ENCODE data around the gene CABLES2. TPM values are rescaled to one million over a fixed set of nuclear protein-coding genes. Genes with fewer than 3 reads are reported as not detected.
A peak's percentile ranks its signal among the peaks of the same experiment; 100 is the strongest.

CABLES2 gene
- total and polyA plus RNA-seq, 9 of the 15 experiments (the other 6 are each of a cell fraction or from before 2014, with no cell fraction given): 0.46 to 4.2 (median 1.6) TPM

DNA sequence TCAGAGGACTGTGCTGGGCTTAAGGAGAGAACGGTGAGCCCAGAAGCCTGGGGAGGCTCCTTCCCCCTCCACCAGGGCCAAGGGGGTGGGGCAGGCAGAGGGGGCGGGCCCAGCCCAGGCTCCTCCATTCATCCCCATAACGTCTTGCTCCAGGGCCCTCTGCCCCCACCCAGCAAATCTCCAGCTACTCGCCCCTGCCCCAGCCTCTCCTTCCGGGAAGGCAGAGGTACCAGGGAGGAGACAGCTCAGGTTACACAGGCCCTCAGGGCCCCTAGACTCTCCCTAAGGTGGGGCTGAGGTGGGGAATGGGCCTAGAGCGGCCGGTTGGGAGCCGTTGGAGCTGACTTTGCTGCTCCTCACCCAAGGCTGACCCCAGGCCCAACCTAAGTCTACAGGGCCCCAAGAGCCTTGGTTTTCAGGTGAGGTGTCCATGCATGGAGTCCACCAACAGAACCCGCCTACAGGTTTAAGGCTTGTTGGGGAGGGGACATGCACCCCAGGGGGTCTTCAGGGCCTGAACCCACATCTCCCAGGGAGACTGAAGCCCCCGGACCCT, 41.2 kb downstream of the CABLES2 start (continued):
- TF ChIP-seq, protein P1, sequence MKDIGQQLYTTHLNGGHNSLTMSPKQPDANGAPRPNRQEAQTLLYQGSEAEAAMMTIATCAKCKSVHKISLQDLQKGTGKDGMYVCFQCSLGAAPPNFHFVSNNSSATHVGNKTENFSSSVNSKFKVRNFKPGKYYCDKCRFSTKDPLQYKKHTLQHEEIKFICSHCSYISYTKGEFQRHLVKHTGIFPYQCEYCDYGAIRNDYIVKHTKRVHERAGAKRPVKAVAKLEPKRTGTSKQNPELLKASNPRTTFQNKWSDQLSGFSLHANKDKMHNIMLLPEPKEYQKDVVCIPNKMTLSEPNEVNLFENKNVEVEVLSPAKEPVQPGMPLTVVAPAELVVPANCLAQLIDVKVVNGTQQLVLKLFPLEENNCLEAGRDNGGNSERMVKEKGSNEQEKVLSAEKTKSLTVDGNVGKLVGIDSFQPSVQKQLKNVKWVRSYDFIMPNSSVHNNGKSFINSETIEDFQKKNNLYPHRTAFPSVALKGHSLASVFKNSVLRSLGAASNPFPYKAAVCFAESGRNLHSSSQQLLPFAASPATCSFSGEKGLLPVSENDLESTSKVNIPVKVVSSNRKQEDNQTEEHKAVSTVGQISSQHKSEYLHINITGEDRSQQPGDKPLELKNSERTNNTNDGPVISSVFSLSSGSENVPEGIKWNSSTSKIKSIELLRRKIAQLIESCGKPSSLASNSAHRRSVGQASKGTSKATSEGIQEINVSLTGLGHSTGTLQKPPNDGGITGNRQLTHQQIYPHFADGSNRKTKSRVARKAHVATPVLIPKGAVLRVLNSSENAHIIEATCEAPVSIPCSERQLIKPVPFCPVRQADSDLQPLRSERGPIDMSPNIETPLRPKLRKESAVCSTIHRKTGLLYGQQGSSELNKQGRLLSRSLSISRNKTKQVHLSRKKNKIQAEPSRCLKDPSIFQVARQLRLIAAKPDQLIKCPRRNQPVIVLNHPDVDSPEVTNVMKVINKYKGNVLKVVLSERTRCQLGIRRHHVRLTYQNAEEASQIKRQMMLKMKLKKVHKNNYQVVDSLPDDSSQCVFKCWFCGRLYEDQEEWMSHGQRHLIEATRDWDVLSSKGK (CRISPR knock-in tag; IDR thresholded peaks at IDR 0.05): no peak
- TF ChIP-seq SAP30 (IDR thresholded peaks at IDR 0.05; ENCODE audit: borderline replicate concordance, insufficient read depth, low read depth, low read length, poor library complexity, severe bottlenecking) (peak; percentile 21), ZFX (CRISPR knock-in tag; IDR thresholded peaks at IDR 0.05) (peak; percentile 53), GTF2A2 (tag; IDR thresholded peaks at IDR 0.05) (no peak), CC2D1A (IDR thresholded peaks at IDR 0.05) (no peak), HDAC3 (IDR thresholded peaks at IDR 0.05; ENCODE audit: borderline replicate concordance, partially characterized antibody) (no peak), DMBX1 (CRISPR knock-in tag; IDR thresholded peaks at IDR 0.05; ENCODE audit: borderline replicate concordance) (no peak), ZNF197 (CRISPR knock-in tag; IDR thresholded peaks at IDR 0.05; ENCODE audit: low read depth) (no peak), TCF7L2 (IDR thresholded peaks at IDR 0.05; ENCODE audit: low read depth, low read length) (no peak), ZNF717 (CRISPR knock-in tag; IDR thresholded peaks at IDR 0.05) (no peak), MIER1 (IDR thresholded peaks at IDR 0.05; ENCODE audit: low read depth) (no peak), NR2C1 (IDR thresholded peaks at IDR 0.05) (no peak), NR2C1 (tag; IDR thresholded peaks at IDR 0.05) (no peak), ZNF785 (CRISPR knock-in tag; IDR thresholded peaks at IDR 0.05) (no peak), CAMTA2 (CRISPR knock-in tag; conservative IDR thresholded peaks at IDR 0.05) (no peak)
- TF ChIP-seq, protein P2, sequence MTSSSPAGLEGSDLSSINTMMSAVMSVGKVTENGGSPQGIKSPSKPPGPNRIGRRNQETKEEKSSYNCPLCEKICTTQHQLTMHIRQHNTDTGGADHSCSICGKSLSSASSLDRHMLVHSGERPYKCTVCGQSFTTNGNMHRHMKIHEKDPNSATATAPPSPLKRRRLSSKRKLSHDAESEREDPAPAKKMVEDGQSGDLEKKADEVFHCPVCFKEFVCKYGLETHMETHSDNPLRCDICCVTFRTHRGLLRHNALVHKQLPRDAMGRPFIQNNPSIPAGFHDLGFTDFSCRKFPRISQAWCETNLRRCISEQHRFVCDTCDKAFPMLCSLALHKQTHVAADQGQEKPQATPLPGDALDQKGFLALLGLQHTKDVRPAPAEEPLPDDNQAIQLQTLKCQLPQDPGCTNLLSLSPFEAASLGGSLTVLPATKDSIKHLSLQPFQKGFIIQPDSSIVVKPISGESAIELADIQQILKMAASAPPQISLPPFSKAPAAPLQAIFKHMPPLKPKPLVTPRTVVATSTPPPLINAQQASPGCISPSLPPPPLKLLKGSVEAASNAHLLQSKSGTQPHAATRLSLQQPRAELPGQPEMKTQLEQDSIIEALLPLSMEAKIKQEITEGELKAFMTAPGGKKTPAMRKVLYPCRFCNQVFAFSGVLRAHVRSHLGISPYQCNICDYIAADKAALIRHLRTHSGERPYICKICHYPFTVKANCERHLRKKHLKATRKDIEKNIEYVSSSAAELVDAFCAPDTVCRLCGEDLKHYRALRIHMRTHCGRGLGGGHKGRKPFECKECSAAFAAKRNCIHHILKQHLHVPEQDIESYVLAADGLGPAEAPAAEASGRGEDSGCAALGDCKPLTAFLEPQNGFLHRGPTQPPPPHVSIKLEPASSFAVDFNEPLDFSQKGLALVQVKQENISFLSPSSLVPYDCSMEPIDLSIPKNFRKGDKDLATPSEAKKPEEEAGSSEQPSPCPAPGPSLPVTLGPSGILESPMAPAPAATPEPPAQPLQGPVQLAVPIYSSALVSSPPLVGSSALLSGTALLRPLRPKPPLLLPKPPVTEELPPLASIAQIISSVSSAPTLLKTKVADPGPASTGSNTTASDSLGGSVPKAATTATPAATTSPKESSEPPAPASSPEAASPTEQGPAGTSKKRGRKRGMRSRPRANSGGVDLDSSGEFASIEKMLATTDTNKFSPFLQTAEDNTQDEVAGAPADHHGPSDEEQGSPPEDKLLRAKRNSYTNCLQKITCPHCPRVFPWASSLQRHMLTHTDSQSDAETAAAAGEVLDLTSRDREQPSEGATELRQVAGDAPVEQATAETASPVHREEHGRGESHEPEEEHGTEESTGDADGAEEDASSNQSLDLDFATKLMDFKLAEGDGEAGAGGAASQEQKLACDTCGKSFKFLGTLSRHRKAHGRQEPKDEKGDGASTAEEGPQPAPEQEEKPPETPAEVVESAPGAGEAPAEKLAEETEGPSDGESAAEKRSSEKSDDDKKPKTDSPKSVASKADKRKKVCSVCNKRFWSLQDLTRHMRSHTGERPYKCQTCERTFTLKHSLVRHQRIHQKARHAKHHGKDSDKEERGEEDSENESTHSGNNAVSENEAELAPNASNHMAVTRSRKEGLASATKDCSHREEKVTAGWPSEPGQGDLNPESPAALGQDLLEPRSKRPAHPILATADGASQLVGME (CRISPR knock-in tag; IDR thresholded peaks at IDR 0.05): no peak
- TF ChIP-seq, protein P3, sequence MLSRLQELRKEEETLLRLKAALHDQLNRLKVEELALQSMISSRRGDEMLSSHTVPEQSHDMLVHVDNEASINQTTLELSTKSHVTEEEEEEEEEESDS (CRISPR knock-in tag; IDR thresholded peaks at IDR 0.05): no peak
- TF ChIP-seq, protein P4, sequence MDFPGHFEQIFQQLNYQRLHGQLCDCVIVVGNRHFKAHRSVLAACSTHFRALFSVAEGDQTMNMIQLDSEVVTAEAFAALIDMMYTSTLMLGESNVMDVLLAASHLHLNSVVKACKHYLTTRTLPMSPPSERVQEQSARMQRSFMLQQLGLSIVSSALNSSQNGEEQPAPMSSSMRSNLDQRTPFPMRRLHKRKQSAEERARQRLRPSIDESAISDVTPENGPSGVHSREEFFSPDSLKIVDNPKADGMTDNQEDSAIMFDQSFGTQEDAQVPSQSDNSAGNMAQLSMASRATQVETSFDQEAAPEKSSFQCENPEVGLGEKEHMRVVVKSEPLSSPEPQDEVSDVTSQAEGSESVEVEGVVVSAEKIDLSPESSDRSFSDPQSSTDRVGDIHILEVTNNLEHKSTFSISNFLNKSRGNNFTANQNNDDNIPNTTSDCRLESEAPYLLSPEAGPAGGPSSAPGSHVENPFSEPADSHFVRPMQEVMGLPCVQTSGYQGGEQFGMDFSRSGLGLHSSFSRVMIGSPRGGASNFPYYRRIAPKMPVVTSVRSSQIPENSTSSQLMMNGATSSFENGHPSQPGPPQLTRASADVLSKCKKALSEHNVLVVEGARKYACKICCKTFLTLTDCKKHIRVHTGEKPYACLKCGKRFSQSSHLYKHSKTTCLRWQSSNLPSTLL (IDR thresholded peaks at IDR 0.05): no peak

All from K562 (cell line).